B cell (primary cell): ENCODE data around the gene NOL11. TPM values are rescaled to one million over a fixed set of nuclear protein-coding genes. Genes with fewer than 3 reads are reported as not detected.
A peak's percentile ranks its signal among the peaks of the same experiment; 100 is the strongest.

ENCODE experiments used
- ATAC-seq: fragments of 200-7000 bp; cut with Tn5 transposase; one replicate; pipeline ENCODE4 v1.10.0; 2021; ENCODE audit warnings: low read depth, mild to moderate bottlenecking, moderate number of reproducible peaks, moderate library complexity
- CTCF ChIA-PET: fragments of 350-600 bp; sonication (Branson Sonifier 250); formaldehyde crosslinking; loops from one replicate; lab custom pipeline; 2021; ENCODE audit warnings: antibody characterized with exemption, inconsistent platforms; lab: Charles Lee
- POLR2A ChIA-PET: fragments of 350-600 bp; sonication (Branson Sonifier 250); formaldehyde crosslinking; loops from one replicate; lab custom pipeline; 2021; ENCODE audit warnings: antibody characterized with exemption; lab: Charles Lee
- DNase-seq: peaks from one replicate; pipeline ENCODE4 v3.0.0; 2013
- H2AFZ ChIP-seq: 2 replicates; pipeline ENCODE4 v1.6.1; 2012; ENCODE audit warnings: mild to moderate bottlenecking, low read depth, low read length; ENCODE audit not compliant: insufficient read depth, poor library complexity, severe bottlenecking
- H3K27ac ChIP-seq, 2 donors: 1 replicate in 1 of 2; 2 replicates in 1 of 2; pipeline ENCODE4 v1.5.1; 2012 to 2013; ENCODE audit warnings: low read length in 2 of 2, mild to moderate bottlenecking in 2 of 2, moderate library complexity in 1 of 2
- H3K27me3 ChIP-seq, 4 experiments: fragments of 200-600 bp in 1 of 4; sonication (generic) in 1 of 4; replicated peaks in 1 of 4; 1 replicate in 2 of 4; 2 replicates in 2 of 4; pipeline versions ENCODE4 v1.6.1 to v1.7.0; 2013 to 2016; ENCODE audit warnings: low read length in 3 of 4, mild to moderate bottlenecking in 2 of 4, mixed read lengths in 1 of 4, moderate library complexity in 1 of 4; ENCODE audit not compliant: insufficient read depth in 4 of 4, control insufficient read depth in 3 of 4; ENCODE audit errors: control extremely low read depth in 1 of 4
- H3K36me3 ChIP-seq, 2 experiments: replicated peaks in 1 of 2; 1 replicate in 1 of 2; 2 replicates in 1 of 2; pipeline versions ENCODE4 v1.6.1 to v1.7.1; 2013; ENCODE audit warnings: low read length in 1 of 2; ENCODE audit not compliant: insufficient read depth in 2 of 2, control insufficient read depth in 1 of 2; ENCODE audit errors: control extremely low read depth in 1 of 2, extremely low read depth in 1 of 2
- H3K4me1 ChIP-seq, 2 donors: fragments of 200-600 bp in 1 of 2; sonication (generic) in 1 of 2; 1 replicate in 1 of 2; 2 replicates in 1 of 2; pipeline versions ENCODE4 v1.5.1 to v1.6.1; 2013 to 2017; ENCODE audit warnings: low read length in 2 of 2; ENCODE audit not compliant: control insufficient read depth in 2 of 2, insufficient read depth in 2 of 2
- H3K4me2 ChIP-seq: replicated peaks from 2 replicates; pipeline ENCODE3; 2012; ENCODE audit warnings: mild to moderate bottlenecking, low read depth, low read length; ENCODE audit not compliant: poor library complexity, severe bottlenecking
- H3K4me3 ChIP-seq, 5 experiments: fragments of 200-600 bp in 1 of 5; sonication (generic) in 1 of 5; 1 replicate in 3 of 5; 2 replicates in 2 of 5; pipeline versions ENCODE4 v1.5.1 to v1.7.0; 2011 to 2016; ENCODE audit warnings: low read length in 4 of 5, mild to moderate bottlenecking in 4 of 5, low read depth in 2 of 5, control low read depth in 1 of 5, moderate library complexity in 1 of 5; ENCODE audit not compliant: insufficient read depth in 1 of 5; ENCODE audit errors: control extremely low read depth in 1 of 5, extremely low read depth in 1 of 5
- H3K79me2 ChIP-seq: fragments of 200-600 bp; sonication (generic); one replicate; pipeline ENCODE4 v1.6.0; 2016; ENCODE audit warnings: low read length; ENCODE audit not compliant: control insufficient read depth, insufficient read depth
- H3K9ac ChIP-seq: fragments of 200-600 bp; sonication (generic); 2 replicates; pipeline ENCODE4 v1.6.1; 2017; ENCODE audit warnings: mild to moderate bottlenecking, low read length, moderate library complexity
- H3K9me3 ChIP-seq, 3 donors: one replicate each; pipeline versions ENCODE4 v1.6.1 to v1.7.1; 2013; ENCODE audit warnings: low read length in 2 of 3; ENCODE audit not compliant: control insufficient read depth in 2 of 3, insufficient read depth in 1 of 3; ENCODE audit errors: control extremely low read depth in 1 of 3
- H4K20me1 ChIP-seq: 2 replicates; pipeline ENCODE4 v1.6.0; 2012; ENCODE audit warnings: mild to moderate bottlenecking, low read length; ENCODE audit not compliant: insufficient read depth, control insufficient read depth, poor library complexity, severe bottlenecking
- H3K27ac Mint-ChIP-seq: one replicate; pipeline ENCODE4 v1.8.0; 2021; ENCODE audit warnings: mixed read lengths
- H3K27me3 Mint-ChIP-seq: one replicate; pipeline ENCODE4 v1.8.0; 2021; ENCODE audit warnings: mixed read lengths
- H3K4me1 Mint-ChIP-seq: one replicate; pipeline ENCODE4 v1.8.0; 2021; ENCODE audit warnings: mixed read lengths
- H3K4me3 Mint-ChIP-seq: one replicate; pipeline ENCODE4 v1.8.0; 2021; ENCODE audit warnings: mixed read lengths
- H3K9me3 Mint-ChIP-seq: one replicate; pipeline ENCODE4 v1.8.0; 2022; ENCODE audit warnings: mixed read lengths; ENCODE audit not compliant: insufficient read depth
- CTCF ChIP-seq: fragments of 200-600 bp; IDR thresholded peaks from one replicate; pipeline ENCODE4 v1.8.0; 2022; ENCODE audit warnings: antibody characterized with exemption, mild to moderate bottlenecking
- EZH2 ChIP-seq: IDR thresholded peaks from 2 replicates; pipeline ENCODE4 v1.6.1; 2012; ENCODE audit warnings: borderline replicate concordance, low read depth, mild to moderate bottlenecking, moderate library complexity, low read length; ENCODE audit not compliant: insufficient read depth, poor library complexity, severe bottlenecking
- WGBS: methylation state at CpG from one replicate; pipeline ENCODE4 v1.1.5; 2013; ENCODE audit warnings: missing lambda C conversion rate; ENCODE audit not compliant: insufficient coverage; 5-methylcytosine and 5-hydroxymethylcytosine counted together
- intact Hi-C: fragments of 100-400 bp; cut with micrococcal nuclease; formaldehyde crosslinking; loops from one replicate; pipeline ENCODE4 v1.10.0; 2022
- polyA plus RNA-seq: library from polyadenylated mRNA; depleted of rRNA; stranded (reverse); fragments of >200 nt; gene quantifications from 2 replicates; pipeline ENCODE4 v1.2.3, GENCODE V29; 2012
- total RNA-seq, 2 donors: library from RNA; stranded (reverse); fragments of 120-200 nt in 1 of 2; gene quantifications; 1 replicate in 1 of 2; 2 replicates in 1 of 2; pipeline versions ENCODE4 v1.2.3 to v1.2.4, GENCODE V29; 2013 to 2022

Gene NOL11
- total and polyA plus RNA-seq, 2 donors (not counting 1 experiment from before 2014, with no cell fraction given) = 20.3 to 59.1 TPM

GRCh38 chr17:67679225-67679624 lies 38.5 kb upstream of the NOL11 start:
- Mint-ChIP-seq H3K4me1 (peaks cover 38% of the 10 kb centered on the region), H3K9me3 (no peaks in the 10 kb centered on the region), H3K4me3 (peak overlapping the region; percentile 46), H3K27me3 (no peaks in the 10 kb centered on the region), H3K27ac (peak overlapping the region; percentile 82)
- Histone ChIP-seq H3K27ac (peak overlapping the region; percentile 21 to 67), H3K4me2 (peak overlapping the region; percentile 39), H3K79me2 (no peaks in the 10 kb centered on the region), H4K20me1 (no peaks in the 10 kb centered on the region), H3K4me1 (peaks cover 31% of the 10 kb centered on the region in 2 donors), H3K4me3 (no peak overlapping the region), H3K36me3 (peaks cover 0 to 2% of the 10 kb centered on the region in 2 experiments), H3K27me3 (no peaks in the 10 kb centered on the region), H3K9me3 (no peaks in the 10 kb centered on the region), H2AFZ (peak overlapping the region; percentile 68), H3K9ac (peak overlapping the region; percentile 17)
- no peak for TF ChIP-seq EZH2
- intact Hi-C loops = no loop called here
- POLR2A ChIA-PET = no interaction called here
- WGBS = no CpG with 5 or more reads among the region's 2 CpGs
- CTCF ChIA-PET = interaction anchor here (0.9 to 1.0 kb wide), 2 partner anchors 9 to 11 kb away, joined by 3 to 5 read pairs; no protein-coding TSS in a partner anchor
- peak; percentile 14 for DNase-seq
- no peak for ATAC-seq

- no peaks in the 10 kb centered on the region for H3K9me3 ChIP-seq
- H3K79me2 ChIP-seq = no peaks in the 10 kb centered on the region
- ATAC-seq (no peak), DNase-seq (no peak)
- H3K27me3 Mint-ChIP-seq = no peaks in the 10 kb centered on the region
- H4K20me1 ChIP-seq = no peaks in the 10 kb centered on the region
- peak overlapping the region; percentile 39 for H3K4me2 ChIP-seq
- peak overlapping the region in 1 of 5 experiments; percentile 4 for H3K4me3 ChIP-seq
- TF ChIP-seq EZH2 (no peak), CTCF (no peak)
- peaks cover 31% of the 10 kb centered on the region in 2 donors for H3K4me1 ChIP-seq
- ChIA-PET POLR2A (no interaction called here), CTCF (interaction anchor here (1.0 kb wide), 1 partner anchor 11 kb away, joined by 5 read pairs; no protein-coding TSS in a partner anchor)
- WGBS = 57% methylated on average over 4 of the region's 6 CpGs
- H3K27ac Mint-ChIP-seq = peak overlapping the region; percentile 82
- H3K4me1 Mint-ChIP-seq = peaks cover 38% of the 10 kb centered on the region
- intact Hi-C loops = no loop called here
- H3K9ac ChIP-seq = peak overlapping the region; percentile 17
- H3K36me3 ChIP-seq = peaks cover 0 to 2% of the 10 kb centered on the region in 2 experiments
- H3K9me3 Mint-ChIP-seq = no peaks in the 10 kb centered on the region
- peak overlapping the region; percentile 21 to 67 for H3K27ac ChIP-seq
- H3K27me3 ChIP-seq = no peaks in the 10 kb centered on the region
- peak overlapping the region; percentile 68 for H2AFZ ChIP-seq
- peak overlapping the region; percentile 46 for H3K4me3 Mint-ChIP-seq
Observed at GRCh38 chr17:67679721-67680120, 38.0 kb upstream of the NOL11 start.
